ENCODE measurements around the gene ZNF571. TPM values are rescaled to one million over a fixed set of nuclear protein-coding genes. Genes with fewer than 3 reads are reported as not detected.

ZNF571 gene
- 1.2 TPM in 2 replicates for total RNA-seq

GRCh38 chr19:37594304-37594981, at the start of gene ZNF571, which contains the start of gene ZNF540:
Gene ZNF571 (minus strand): TSS chr19:37594792. CDS start chr19:37586676, 8,116 bp downstream.
Gene ZNF540 (plus strand): TSS chr19:37594876. CDS start chr19:37598448, 3,572 bp downstream.

Other genes starting within 250 kb of the ZNF571 start
- gene ZNF527, start 223.7 kb downstream of the ZNF571 start, total RNA-seq, result 1.5 and 2.5 TPM in 2 replicates
- gene ZNF569, start 127.3 kb downstream of the ZNF571 start, total RNA-seq, result 4.0 and 5.4 TPM in 2 replicates
- 3.2 and 3.4 TPM in 2 replicates for gene ZNF570, start 125.4 kb downstream of the ZNF571 start, total RNA-seq
- gene ZNF793, start 87.9 kb downstream of the ZNF571 start, total RNA-seq, result 1.8 and 2.7 TPM in 2 replicates
- gene ZNF540, start 84 bp upstream of the ZNF571 start, total RNA-seq, result 0.30 and 0.50 TPM in 2 replicates
- 7.1 TPM in 2 replicates for gene ZFP30, start 60.7 kb upstream of the ZNF571 start, total RNA-seq
- gene ZNF607, start 125.0 kb upstream of the ZNF571 start, total RNA-seq, result 2.1 and 3.7 TPM in 2 replicates
- gene ZNF573, start 184.8 kb upstream of the ZNF571 start, total RNA-seq, result 2.2 and 3.7 TPM in 2 replicates

All from bronchus fibroblast of lung (primary cell).